GM19468 (cell line): ENCODE data around the gene MGST3.
"Not testable (repeated sequence)": the region's sequence is repeated elsewhere in the genome, so short reads cannot be mapped to it uniquely, and the experiment has no call there.

ENCODE experiments used
- ATAC-seq: cut with Tn5 transposase; IDR thresholded peaks from one replicate; pipeline ENCODE4 v1.9.1; 2021; ENCODE audit warnings: mild to moderate bottlenecking, moderate library complexity, moderate number of reproducible peaks; ENCODE audit not compliant: unreplicated experiment; ENCODE audit errors: extremely low read depth

MGST3 gene

GRCh38 chr1:165628147-165628822 lies 2.7 kb upstream of the MGST3 start:
- no peak for ATAC-seq

- no peak for ATAC-seq
These were observed 1.9 kb upstream of the MGST3 start for GRCh38 chr1:165629151-165629550.

- no peak for ATAC-seq
These were observed 996 bp upstream of the MGST3 start for GRCh38 chr1:165629848-165630628.

- no peak for ATAC-seq
These were observed 513 bp downstream of the MGST3 start for GRCh38 chr1:165631342-165632151.

- ATAC-seq: no peak
These were observed 1.1 kb downstream of the MGST3 start for GRCh38 chr1:165632152-165632469.

- ATAC-seq: no peak
These were observed 1.5 kb downstream of the MGST3 start for GRCh38 chr1:165632491-165632890.

- no peak for ATAC-seq
These were observed 2.6 kb downstream of the MGST3 start for GRCh38 chr1:165633614-165634013.

- ATAC-seq: no peak
These were observed 3.3 kb downstream of the MGST3 start for GRCh38 chr1:165634154-165634921.

GRCh38 chr1:165635329-165635728 lies 4.3 kb downstream of the MGST3 start:
- peak; percentile 15 for ATAC-seq

GRCh38 chr1:165635823-165636222 lies 4.8 kb downstream of the MGST3 start:
- ATAC-seq: no peak

- no peak for ATAC-seq
These were observed 6.4 kb downstream of the MGST3 start for GRCh38 chr1:165637427-165637826.

GRCh38 chr1:165638211-165638610 lies 7.2 kb downstream of the MGST3 start:
- ATAC-seq: not testable (repeated sequence)

GRCh38 chr1:165639821-165640623 lies 9.0 kb downstream of the MGST3 start:
- ATAC-seq: no peak

- ATAC-seq: no peak
These were observed 10.4 kb downstream of the MGST3 start for GRCh38 chr1:165641231-165641987.

GRCh38 chr1:165644064-165644735 lies 13.2 kb downstream of the MGST3 start:
- no peak for ATAC-seq

- peak; percentile 33 for ATAC-seq
These were observed 14.8 kb downstream of the MGST3 start for GRCh38 chr1:165645654-165646366.

- no peak for ATAC-seq
These were observed 16.5 kb downstream of the MGST3 start for GRCh38 chr1:165647517-165647916.

GRCh38 chr1:165647970-165648369 lies 16.9 kb downstream of the MGST3 start:
- no peak for ATAC-seq
